Osteoblast (primary cell): Measurements from ENCODE around the gene CHCHD4. TPM values are rescaled to one million over a fixed set of nuclear protein-coding genes. Genes with fewer than 3 reads are reported as not detected.
"Not testable (repeated sequence)": the region's sequence is repeated elsewhere in the genome, so short reads cannot be mapped to it uniquely, and the experiment has no call there.

ENCODE experiments used
- DNase-seq: peaks from one replicate; pipeline ENCODE4 v3.0.0; 2011; ENCODE audit warnings: low spot score, mixed read lengths; ENCODE audit not compliant: insufficient read length; ENCODE audit errors: missing footprints
- H2AFZ ChIP-seq: 2 replicates; pipeline ENCODE4 v1.6.0; 2011; ENCODE audit warnings: mild to moderate bottlenecking, low read length
- H3K27ac ChIP-seq: 2 replicates; pipeline ENCODE4 v1.5.1; 2011; ENCODE audit warnings: mild to moderate bottlenecking, low read depth, low read length, moderate library complexity
- H3K27me3 ChIP-seq: 2 replicates; pipeline ENCODE4 v1.6.0; 2012; ENCODE audit warnings: mild to moderate bottlenecking, control low read depth, inconsistent platforms, low read length, moderate library complexity; ENCODE audit not compliant: insufficient read depth
- H3K36me3 ChIP-seq: 2 replicates; pipeline ENCODE4 v1.5.1; 2011; ENCODE audit warnings: mild to moderate bottlenecking, low read length, control low read depth, moderate library complexity; ENCODE audit not compliant: insufficient read depth
- H3K4me1 ChIP-seq: 2 replicates; pipeline ENCODE4 v1.5.1; 2011; ENCODE audit warnings: mild to moderate bottlenecking, low read length, control low read depth, moderate library complexity; ENCODE audit not compliant: insufficient read depth
- H3K4me2 ChIP-seq: 2 replicates; pipeline ENCODE4 v1.6.0; 2011; ENCODE audit warnings: mild to moderate bottlenecking, low read length; ENCODE audit not compliant: insufficient read depth
- H3K4me3 ChIP-seq: fragments of 200-600 bp; sonication (generic); 3 replicates; pipeline ENCODE4 v1.5.1; 2012; ENCODE audit warnings: mild to moderate bottlenecking, low read length, inconsistent platforms; ENCODE audit not compliant: insufficient read depth
- H3K79me2 ChIP-seq: 2 replicates; pipeline ENCODE4 v1.6.0; 2012; ENCODE audit warnings: mild to moderate bottlenecking, low read length, control low read depth, inconsistent platforms; ENCODE audit not compliant: insufficient read depth
- H3K9me3 ChIP-seq: 2 replicates; pipeline ENCODE4 v1.5.1; 2011; ENCODE audit warnings: low read depth, low read length, control low read depth
- H4K20me1 ChIP-seq: 2 replicates; pipeline ENCODE4 v1.6.0; 2012; ENCODE audit warnings: mild to moderate bottlenecking, low read length, control low read depth; ENCODE audit not compliant: insufficient read depth
- CTCF ChIP-seq: IDR thresholded peaks from 2 replicates; pipeline ENCODE4 v1.5.1; 2011; ENCODE audit warnings: mild to moderate bottlenecking, low read depth, low read length, moderate library complexity; ENCODE audit errors: extremely low read depth
- total RNA-seq: library from RNA; depleted of rRNA; stranded (reverse); fragments of >200 nt; gene quantifications from 2 replicates; pipeline ENCODE4 v1.2.3, GENCODE V29; 2012

CHCHD4 gene
- total RNA-seq, 1 donor, result 10.1 TPM

GRCh38 chr3:14123308-14124222 is 1.1 kb downstream of the CHCHD4 start:
- Histone ChIP-seq H3K27ac (peak overlapping the region; percentile 40), H3K4me3 (peak overlapping the region; percentile 96), H2AFZ (peak overlapping the region; percentile 89), H3K36me3 (peaks cover 14% of the 10 kb centered on the region), H3K79me2 (peaks cover 52% of the 10 kb centered on the region), H3K9me3 (no peaks in the 10 kb centered on the region), H3K4me1 (peaks cover 21% of the 10 kb centered on the region), H3K27me3 (no peaks in the 10 kb centered on the region), H4K20me1 (peaks cover 28% of the 10 kb centered on the region), H3K4me2 (peak overlapping the region; percentile 92)
- TF ChIP-seq CTCF, result no peak
- DNase-seq, result no peak

GRCh38 chr3:14122301-14122700 is 2.4 kb downstream of the CHCHD4 start:
- peaks cover 4% of the 10 kb centered on the region for H3K36me3 ChIP-seq
- H3K4me1 ChIP-seq, result peaks cover 21% of the 10 kb centered on the region
- TF ChIP-seq CTCF, result no peak
- H3K9me3 ChIP-seq, result no peaks in the 10 kb centered on the region
- peaks cover 39% of the 10 kb centered on the region for H3K79me2 ChIP-seq
- no peak overlapping the region for H3K27ac ChIP-seq
- no peak overlapping the region for H3K4me3 ChIP-seq
- no peak for DNase-seq
- peaks cover 15% of the 10 kb centered on the region for H4K20me1 ChIP-seq
- H3K4me2 ChIP-seq, result no peak overlapping the region
- no peaks in the 10 kb centered on the region for H3K27me3 ChIP-seq
- no peak overlapping the region for H2AFZ ChIP-seq

- Histone ChIP-seq H3K79me2 (peaks cover 35% of the 10 kb centered on the region), H3K9me3 (no peaks in the 10 kb centered on the region), H3K27me3 (no peaks in the 10 kb centered on the region), H3K4me3 (no peak overlapping the region), H3K27ac (no peak overlapping the region), H3K4me1 (peaks cover 20% of the 10 kb centered on the region), H3K4me2 (no peak overlapping the region), H3K36me3 (peaks cover 4% of the 10 kb centered on the region), H2AFZ (no peak overlapping the region), H4K20me1 (peaks cover 11% of the 10 kb centered on the region)
- no peak for DNase-seq
- TF ChIP-seq CTCF, result no peak
Observed at GRCh38 chr3:14121859-14122258, 2.8 kb downstream of the CHCHD4 start.

GRCh38 chr3:14120921-14121448 is 3.7 kb downstream of the CHCHD4 start:
- H3K4me3 ChIP-seq, H3K4me2 ChIP-seq, H2AFZ ChIP-seq, H3K9me3 ChIP-seq, H3K27ac ChIP-seq, H4K20me1 ChIP-seq, H3K27me3 ChIP-seq, H3K36me3 ChIP-seq, DNase-seq: not testable (repeated sequence)
- peaks cover 11% of the 10 kb centered on the region for H3K4me1 ChIP-seq
- peaks cover 26% of the 10 kb centered on the region for H3K79me2 ChIP-seq
